HG03575 (cell line): ENCODE measurements around the gene TNS1.
A peak's percentile ranks its signal among the peaks of the same experiment; 100 is the strongest.
"Not testable (repeated sequence)": the region's sequence is repeated elsewhere in the genome, so short reads cannot be mapped to it uniquely, and the experiment has no call there.

Experiments used
- ATAC-seq: cut with Tn5 transposase; IDR thresholded peaks from one replicate; pipeline ENCODE4 v1.9.1; 2021; ENCODE audit not compliant: unreplicated experiment, insufficient number of reproducible peaks, low FRiP score; ENCODE audit errors: extremely low read depth

Gene TNS1

DNA sequence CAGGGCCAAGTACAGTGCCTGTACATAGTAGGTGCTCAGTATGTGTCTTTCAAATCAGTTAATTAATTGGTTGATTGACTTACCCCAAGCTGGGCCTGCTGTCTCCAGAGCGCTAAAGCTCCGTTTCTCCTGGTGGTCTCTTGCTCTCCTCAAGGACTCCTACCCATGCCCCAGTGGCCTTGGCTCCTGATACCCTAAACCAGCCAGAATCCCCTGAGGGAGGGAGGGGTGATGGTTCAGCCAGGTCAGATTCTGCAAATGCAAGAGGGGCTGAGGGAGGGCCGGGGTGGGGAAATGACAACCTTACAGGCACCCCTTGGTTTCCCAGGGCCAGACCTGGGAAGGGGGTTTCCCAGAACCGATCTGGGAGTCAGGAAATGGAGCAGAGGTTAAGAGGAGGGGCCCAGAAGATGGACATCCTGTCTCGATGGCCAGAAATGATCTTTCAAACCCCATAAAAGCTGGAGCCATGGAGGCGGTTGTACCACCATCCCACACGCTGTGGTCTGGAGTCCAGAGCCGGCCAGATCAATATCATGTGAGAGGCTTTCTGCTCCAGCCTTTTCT, 209.1 kb downstream of the TNS1 start:
- no peak for ATAC-seq

DNA sequence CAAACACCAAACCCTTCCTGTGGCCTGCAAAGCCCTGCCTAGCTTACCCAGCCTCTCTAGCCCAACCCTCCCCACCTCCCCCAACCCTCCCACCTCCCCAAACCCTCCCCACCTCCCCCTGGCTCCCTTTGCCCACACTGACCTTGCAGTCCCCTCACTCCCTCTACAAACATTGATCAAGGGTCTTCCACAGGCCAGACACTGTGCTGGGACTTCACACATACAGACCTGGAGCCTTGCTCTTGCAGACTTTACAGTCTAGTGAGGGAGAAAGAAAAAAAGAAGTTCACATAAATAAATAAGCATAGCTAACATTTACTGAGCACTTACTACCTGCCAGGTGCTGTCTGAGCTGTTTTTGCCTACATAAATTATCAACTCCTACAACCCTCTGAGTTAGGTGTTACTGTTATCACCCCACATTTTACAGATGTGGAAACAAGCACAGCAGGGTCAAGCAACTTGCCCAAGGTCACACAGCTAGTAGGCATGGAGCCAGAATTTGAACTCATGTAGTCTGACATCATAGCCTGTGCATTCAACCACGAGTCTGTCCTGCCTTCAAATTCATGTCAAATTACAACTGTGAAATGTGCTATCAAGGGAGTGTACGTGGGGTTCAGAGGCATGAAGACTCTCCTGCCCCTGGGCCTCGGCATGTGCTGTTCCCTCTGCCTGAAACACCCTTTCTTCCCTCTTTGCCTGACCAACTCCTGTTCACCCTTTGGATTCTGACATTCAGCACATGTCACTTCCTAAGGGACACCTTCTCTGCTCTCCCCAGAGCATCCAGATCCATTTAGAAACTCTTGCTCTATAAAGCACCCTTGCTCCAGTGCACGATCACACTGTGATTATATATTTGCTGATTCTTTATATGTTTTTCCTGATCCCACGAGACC, 209.9 kb downstream of the TNS1 start:
- no peak for ATAC-seq

DNA sequence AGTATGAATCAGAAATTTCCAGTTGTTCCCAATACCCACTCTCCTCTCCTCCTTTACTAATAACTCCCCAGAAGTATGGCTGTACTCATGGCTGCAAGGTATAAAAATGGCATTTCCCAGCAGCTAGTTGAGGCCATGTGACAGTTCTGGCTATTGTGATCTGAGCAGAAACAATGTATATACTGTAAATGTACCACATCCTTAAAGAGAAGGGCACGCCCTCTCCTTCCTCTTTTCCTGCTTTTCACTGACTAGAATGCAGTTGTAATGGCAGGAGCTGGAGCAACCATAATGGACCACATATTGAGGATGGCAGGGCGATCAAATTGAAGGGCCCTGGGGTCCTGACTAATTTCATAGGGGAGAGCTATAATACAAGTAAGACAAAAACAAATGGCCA, 211.2 kb downstream of the TNS1 start:
- no peak for ATAC-seq

DNA sequence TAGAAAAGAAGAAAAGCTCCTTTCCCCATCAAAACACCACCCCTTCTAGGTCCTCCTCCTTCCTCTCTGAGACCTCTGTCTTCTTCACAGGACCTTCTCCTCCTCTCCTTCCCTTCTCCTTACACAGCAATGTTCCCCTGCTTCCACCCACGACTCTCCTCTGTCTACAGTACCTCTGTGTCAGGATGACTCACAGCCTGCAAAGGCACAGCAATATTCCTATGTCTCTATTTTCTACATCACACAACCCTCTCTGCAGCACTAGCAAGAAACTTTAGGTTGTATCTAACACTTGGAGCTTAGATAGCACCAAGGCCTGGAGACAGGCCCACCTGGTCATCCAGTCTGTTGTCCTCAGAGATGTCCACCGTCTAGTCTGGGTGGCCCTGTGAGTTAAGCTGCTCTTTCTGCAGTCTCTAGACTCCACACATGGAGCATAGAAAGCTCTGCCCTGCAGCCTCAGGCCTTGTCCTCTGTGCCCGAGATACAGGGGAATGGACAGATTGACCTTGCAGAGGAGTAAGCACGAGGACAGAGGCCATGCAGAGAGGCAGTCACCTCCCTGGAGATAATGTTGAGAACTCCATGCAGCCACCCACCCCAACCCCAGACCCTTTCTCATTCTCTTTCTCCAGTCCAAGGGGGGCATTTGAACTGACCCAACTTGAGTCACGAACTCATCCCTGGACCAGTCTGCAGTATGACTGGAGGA, 212.0 kb downstream of the TNS1 start:
- ATAC-seq: no peak

DNA sequence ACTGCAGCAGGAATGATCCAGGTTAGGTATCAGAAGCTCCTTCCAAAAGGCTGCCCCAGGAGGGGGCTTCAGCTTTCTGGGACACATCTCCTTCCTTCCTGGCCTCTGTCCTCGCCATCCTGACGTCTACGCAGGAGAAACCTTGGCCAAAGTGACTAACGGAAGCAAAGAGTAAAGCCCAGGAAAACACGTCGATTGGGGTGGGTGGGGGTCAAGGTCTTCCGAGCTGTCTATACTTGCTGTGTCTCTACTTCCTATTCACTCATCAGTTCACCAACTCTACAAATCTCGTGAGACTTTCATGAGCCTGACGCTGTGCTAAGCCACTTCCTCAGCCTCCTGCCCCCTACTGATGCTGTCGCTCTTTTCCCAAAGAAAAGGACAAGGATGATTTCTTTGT, 212.6 kb downstream of the TNS1 start:
- peak; percentile 55 for ATAC-seq

DNA sequence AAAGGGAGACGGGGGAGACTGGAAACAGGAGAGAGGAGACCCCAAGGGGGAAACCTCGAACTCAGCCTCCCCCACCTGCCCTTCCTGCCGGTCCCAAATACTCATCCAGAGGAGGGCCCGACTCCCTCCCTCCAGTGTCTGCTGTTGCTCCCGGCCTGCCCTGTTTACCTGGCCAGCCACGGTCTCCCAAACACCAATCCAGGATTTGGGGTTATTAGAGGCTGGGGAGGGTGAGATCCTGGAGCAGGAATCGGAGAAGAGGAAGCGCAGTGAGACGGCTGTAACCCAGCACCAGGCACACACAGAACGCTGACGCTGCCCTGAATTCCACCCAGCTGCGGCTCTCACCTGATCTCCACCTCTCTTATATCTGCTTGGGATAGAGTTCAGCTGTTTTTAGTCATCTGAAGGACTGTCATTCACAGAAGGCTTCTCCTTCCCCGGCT, 213.0 kb downstream of the TNS1 start:
- ATAC-seq: no peak

DNA sequence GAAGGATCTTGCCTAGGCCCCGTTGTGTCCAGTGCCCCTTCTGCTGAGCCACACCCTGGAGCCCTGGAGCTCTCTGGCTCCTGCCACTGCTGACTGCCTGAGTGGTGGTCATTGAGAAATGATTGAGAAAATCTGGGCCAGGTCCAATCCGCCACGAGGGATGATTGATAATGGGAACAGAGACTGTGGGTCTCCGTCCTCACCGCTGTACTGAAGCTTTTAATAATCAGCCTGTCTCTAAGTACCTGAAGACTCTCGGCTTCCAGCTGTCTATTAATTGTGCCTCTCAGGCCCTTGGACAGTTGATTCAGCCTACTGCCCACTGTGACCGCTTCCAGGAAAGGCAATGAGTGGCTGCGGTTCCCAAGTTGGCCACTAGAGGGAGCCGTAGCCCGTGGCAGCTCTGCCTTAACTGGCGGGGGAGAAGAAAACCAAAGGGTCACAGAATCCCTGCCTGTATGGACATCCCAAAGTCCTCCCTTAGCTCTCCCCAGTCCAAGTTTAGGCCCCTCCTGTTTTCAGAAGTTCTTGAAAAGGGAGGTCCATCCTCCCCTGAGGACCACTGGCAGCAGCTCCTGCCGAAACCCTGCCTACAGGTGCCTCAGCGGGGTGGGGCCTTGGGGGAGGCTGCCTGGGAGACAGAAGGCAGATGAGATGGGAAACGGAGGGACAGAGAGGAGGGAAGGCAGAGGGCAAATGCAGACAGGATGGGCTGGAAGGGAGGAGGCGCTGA, 213.6 kb downstream of the TNS1 start:
- no peak for ATAC-seq

DNA sequence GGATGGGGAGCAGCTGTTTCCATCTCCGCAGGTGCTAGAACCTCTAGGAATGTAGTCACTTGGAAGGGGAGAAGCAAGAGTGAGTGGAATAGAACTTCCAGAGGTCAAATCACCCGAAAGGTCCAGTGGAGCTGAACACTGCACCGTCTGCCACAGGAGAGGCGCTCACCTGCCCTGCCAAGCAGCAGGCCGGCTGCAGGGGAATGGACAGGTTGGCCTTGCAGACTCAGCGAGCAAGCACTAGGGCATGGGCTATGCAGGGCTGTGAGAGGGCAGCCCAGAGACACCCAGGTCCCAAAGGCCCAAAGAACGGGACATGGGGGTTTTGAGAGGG, 214.2 kb downstream of the TNS1 start:
- ATAC-seq: no peak

DNA sequence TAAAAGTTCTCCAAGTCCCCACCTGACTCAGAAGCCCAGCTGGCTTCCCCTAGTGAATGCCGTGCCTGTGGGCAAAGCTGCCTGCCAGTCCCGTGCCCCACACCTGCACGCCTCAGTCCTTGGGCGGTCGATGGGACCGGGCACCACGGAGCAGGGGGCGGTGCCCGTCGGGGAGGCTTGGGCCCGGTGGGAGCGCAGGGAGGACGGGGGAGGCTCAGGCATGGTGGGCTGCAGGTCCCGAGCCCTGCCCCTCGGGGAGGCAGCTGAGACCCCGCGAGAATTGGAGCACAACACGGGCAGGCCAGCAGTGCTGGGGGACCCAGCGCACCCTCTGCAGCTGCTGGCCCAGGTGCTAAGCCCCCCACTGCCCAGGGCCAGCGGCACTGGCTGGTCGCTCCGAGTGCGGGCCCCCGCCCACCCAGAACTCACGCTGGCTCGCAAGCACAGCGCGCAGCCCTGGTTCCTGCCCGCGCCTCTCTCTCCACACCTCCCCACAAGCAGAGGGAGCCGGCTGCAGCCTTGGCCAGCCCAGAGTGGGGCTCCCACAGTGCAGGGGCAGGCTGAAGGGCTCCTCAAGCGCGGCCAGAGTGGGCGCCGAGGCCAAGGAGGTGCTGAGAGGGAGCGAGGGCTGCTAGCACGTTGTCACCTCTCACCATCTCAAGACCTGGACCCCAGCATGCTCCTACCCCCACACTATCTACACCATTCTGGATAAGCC, 215.5 kb downstream of the TNS1 start:
- ATAC-seq: no peak

DNA sequence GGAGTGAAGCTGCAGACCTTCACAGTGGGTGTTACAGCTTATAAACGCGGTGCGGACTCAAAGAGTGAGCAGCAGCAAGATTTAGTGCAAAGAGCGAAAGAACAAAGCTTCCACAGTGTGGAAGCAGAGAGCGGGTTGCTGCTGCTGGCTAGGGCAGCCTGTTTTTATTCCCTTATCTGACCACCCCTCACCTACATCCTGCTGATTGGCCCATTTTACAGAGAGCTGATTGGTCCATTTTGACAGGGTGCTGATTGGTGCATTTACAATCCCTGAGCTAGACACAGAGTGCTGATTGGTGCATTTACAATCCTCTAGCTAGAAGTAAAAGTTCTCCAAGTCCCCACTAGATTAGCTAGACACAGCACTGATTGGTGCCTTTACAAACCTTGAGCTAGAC, 216.2 kb downstream of the TNS1 start:
- not testable (repeated sequence) for ATAC-seq

DNA sequence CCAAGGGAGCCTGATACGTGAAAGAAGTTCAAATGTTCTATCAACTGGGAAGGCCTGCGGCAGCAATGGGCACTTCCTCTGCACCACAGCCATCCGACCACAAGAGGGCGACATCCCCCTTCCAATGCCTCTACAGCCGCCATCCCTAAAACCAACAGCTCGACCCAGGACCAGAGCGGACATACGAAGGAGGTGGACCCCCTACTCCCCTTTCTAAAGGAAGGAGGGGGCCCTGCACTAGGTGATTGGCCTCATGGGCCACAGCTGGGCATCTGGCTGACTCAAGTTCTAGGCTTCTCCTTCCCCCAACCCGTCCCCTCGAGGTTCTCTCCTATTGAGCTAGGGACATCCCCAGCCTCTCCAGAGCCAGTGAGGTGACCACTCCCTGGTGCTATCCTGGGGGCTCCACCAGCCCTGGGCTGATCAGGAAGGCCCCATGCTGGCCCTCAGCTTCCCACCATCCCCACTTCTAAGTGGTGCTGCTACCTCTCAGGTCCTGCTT, 217.2 kb downstream of the TNS1 start:
- no peak for ATAC-seq

DNA sequence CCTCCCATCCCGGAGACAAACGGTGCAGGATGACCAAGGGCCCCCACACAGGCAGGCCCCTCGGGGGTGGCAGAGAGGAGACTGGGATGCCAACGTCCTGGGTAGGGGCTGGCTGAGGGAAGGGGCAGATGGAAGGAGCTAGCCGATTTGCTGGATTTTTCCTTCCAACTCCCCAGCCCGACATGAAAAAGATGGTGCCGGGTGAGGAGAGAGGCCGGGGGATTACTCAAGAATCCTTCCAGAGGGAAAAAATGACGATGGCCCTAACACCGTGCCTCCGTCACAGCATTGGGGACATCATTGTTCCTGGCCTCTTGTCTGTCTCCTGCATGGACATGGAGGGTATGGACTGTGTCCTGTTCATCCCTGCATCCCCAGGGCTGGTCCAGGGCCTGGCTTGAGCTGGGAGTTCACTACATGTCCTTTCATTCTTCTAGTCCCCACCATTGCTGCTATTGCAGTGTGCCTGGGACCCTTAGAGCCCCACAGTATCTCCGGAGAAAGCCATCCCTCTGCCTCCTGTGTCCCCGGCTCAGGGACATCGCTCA, 217.7 kb downstream of the TNS1 start:
- ATAC-seq: no peak

DNA sequence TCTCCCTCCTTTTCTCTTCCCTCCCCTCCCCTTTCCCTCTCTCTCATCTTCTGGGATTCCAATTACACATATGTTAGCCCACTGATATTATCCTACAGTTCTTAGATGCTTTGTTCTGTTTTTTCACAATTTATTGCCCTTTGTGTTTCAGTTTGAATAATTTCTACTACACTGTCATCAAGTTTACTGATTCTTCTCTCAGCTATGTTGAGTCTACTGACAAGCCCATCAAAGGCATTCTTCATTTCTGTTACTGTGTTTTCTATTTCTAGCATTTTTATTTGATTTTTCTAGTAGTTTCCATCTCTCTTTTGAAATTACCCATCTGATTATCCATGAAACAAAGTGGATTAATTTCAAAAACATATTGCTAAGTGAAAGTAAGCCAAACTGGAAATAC, 219.6 kb downstream of the TNS1 start:
- no peak for ATAC-seq

DNA sequence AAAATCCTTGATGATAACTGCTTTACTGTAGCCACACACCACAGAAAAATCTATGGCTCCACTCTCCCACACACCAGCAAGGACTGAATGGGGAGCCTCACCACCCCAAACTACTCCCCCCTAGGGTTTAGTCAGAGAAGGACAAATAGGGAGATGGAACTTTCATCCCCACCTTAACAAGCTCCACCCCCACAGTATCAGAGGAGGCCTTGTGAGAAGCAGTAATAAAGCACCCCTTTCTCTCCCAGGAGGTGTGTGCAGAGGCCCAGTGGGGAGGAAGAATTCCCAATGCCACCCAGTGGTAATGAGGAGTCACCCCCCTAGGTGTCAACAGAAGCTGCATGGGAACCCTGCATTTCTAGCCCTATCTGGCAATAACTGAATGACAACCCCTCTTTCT, 224.9 kb downstream of the TNS1 start:
- ATAC-seq: no peak

DNA sequence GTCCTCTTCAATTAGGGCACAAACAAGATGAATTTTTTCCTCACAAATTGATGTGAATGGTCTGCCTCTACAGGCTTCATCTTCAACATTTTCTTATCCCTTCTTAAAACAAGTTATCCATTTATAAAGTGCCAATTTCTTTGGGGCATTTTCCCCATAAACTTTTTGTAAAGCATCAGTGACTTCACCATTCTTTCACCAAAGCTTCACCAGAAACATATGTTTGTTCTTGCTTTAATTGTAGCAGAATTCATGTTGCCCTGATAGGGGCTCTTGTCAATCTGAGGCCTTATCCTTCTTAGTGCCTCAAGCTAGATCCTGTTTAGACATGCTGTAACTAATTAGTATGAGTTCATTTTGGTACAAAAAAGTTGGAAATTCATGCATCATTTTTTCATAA, 226.2 kb downstream of the TNS1 start:
- no peak for ATAC-seq

DNA sequence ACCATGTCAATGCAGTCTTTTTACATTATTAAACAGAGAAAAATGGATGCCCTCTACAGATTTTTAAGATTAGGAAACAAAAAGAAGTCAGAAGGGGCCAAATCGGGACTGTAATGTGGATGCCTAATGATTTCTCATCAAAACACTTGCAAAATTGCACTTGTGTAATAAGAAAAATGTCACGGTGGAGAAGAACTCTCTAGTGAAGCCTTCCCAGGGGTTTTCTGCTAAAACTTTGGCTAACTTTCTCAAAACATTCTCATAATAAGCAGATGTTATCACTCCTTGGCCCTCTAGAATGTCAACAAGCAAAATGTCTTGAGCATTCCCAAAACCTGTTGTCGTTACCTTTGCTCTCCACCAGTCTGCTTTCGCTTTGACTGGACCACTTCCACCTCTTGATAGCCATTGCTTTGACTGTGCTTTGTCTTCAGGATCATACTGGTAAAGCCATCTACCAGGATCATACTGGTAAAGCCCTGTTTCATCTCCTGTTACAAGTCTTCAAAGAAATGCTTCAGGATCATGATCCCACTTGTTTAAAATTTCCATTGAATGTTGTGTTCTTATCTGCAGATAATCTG, 226.8 kb downstream of the TNS1 start:
- no peak for ATAC-seq

DNA sequence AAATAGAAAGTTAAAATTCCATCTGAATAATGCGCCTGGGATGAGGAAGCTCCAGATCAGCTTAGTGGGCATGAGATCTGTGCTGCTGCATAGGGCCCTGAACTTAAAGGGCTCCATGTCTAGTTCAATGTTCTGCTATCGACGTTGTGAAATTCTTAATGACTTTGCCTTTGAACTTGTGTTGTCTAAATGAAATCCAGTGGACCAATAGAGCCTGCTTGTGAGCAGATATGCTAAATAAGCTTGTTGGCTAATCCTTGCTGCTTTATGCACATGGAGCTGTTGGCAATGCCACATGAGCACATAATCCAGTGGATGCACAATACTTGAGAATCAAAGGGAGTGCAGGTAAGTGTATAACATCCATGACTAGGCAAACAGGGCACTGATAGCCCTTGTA, 228.6 kb downstream of the TNS1 start:
- ATAC-seq: no peak

DNA sequence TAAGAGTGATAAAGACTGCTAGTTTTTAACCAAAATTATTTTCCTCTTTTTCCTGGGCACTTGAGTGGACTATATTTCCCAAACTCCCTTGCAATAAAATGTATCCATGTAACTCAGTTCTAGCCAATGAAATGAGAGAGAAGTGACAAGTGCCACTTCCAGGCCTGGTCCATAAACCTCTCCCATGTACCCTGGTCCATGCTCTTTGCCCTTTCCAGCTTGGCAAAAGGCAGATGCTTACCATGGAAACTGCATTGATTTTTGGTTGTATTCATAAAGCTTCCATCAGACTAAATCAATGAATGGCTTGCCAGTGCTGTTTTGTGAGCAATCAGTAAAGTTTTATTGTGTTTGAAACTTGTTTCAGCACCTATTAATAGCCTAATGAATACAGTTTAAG, 229.3 kb downstream of the TNS1 start:
- ATAC-seq: no peak
